ENCODE data around the gene KIAA1671.

KIAA1671 gene

DNA sequence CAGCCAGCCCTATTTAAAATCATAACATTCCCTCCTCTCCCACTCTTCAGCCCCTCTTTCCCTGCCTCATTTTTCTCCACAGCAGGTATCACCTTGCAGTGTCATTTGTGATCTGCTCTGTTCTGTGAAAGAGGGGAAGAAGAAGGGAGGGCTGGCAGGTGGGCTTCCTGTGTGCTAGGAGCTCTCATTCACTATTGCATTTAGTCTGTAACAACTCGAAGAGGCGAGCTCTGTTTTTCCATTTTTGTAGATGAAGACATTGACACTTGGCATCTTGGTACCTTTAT, 195.1 kb downstream of the KIAA1671 start:
- H3K9me3 ChIP-seq (ENCODE audit: control insufficient read depth, insufficient read depth, low read length), result no peaks in the 10 kb centered on the region
- H3K9ac ChIP-seq (ENCODE audit: low read depth, low read length), result no peak overlapping the region
- H3K4me1 ChIP-seq (ENCODE audit: insufficient read depth, low read length), result peaks cover 10% of the 10 kb centered on the region
- no peaks in the 10 kb centered on the region for H3K36me3 ChIP-seq (ENCODE audit: insufficient read depth, low read length)

DNA sequence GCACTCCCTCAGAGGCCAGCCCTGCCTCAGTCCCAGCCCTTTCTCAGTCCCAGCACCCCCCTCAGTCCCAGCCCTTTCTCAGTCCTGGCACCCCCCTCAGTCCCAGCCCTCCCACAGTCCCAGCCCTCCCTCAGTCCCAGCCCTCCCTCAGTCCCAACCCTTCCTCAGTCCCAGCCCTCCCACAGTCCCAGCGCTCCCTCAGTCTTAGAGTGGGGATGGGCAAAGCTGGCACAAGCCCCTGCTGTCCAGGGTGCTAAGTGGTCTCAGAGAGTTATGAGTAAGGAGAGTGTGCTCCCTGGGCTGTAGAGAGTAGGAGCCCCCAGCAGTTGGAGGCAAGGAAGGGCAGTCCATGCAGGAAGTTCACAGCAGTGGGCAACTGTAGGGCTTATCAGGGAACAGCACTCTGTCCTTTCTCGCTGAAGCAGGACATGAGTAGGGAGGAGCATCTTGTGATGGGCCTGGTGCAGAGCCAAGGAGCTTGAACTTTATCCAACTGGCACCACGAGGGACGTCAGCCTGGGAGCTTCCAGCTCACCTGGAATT, 195.7 kb downstream of the KIAA1671 start:
- H3K9ac ChIP-seq (ENCODE audit: low read depth, low read length), result no peak overlapping the region
- H3K4me1 ChIP-seq (ENCODE audit: insufficient read depth, low read length), result peaks cover 10% of the 10 kb centered on the region
- H3K9me3 ChIP-seq (ENCODE audit: control insufficient read depth, insufficient read depth, low read length), result no peaks in the 10 kb centered on the region
- H3K36me3 ChIP-seq (ENCODE audit: insufficient read depth, low read length), result no peaks in the 10 kb centered on the region

DNA sequence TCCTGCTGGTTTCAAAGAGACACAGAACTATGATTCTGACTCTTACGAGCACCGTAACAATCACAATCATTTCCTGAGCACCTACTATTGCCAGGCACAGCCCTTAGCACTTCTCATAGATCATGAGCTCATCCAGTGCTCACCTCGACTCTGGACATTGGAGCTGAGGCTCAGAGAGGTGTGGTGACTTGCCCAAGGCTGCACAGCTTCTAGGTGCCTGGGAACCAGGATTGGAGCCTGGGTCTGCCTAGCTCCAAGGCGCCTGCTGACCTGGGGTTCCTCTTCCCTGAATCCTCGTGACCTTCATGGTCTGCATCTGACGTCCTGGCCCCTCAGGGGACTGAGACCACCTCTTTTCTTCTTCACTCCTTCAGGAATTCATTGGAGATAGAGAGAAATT, 196.5 kb downstream of the KIAA1671 start:
- Histone ChIP-seq H3K9ac (ENCODE audit: low read depth, low read length) (no peak overlapping the region), H3K9me3 (ENCODE audit: control insufficient read depth, insufficient read depth, low read length) (no peaks in the 10 kb centered on the region), H3K36me3 (ENCODE audit: insufficient read depth, low read length) (no peaks in the 10 kb centered on the region), H3K4me1 (ENCODE audit: insufficient read depth, low read length) (peaks cover 10% of the 10 kb centered on the region)

DNA sequence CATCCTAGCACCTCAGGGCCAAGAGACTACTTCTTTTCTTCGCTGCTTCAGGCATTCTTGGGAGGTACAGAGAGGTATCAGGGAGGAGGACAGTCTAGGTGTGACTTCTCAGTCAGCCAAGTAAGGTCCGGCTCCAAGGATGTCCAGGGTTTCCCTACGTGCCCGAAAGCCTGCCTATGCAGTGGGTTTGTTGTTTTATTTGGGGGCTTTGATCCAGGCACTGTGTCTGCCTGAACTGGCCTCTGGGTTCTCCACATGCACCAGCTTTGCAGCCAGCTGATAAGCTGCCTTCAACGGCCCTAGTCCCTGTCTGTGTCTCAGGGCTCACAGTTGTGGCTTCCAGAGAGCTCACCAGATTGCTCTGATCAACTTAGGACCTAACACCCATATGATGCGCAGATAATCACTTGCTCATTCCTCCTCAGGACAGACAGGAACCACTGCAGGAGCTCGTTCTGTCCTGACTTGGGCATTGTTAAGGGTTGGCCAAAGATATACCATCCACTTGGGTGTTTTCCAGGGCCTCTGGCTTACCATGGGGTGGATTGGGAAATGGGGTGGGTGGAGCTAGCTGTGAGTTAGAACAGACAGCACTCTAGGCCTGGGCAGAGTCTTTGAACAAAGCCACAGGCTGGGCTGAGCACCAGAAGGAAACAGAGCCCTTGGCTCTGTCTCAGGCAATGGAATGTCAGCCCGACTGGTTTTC, 201.6 kb downstream of the KIAA1671 start:
- H3K9ac ChIP-seq (ENCODE audit: low read depth, low read length), result no peak overlapping the region
- H3K9me3 ChIP-seq (ENCODE audit: control insufficient read depth, insufficient read depth, low read length), result no peaks in the 10 kb centered on the region
- H3K4me1 ChIP-seq (ENCODE audit: insufficient read depth, low read length), result peaks cover 7% of the 10 kb centered on the region; the same call in 1 of the 2 replicates
- H3K36me3 ChIP-seq (ENCODE audit: insufficient read depth, low read length), result no peaks in the 10 kb centered on the region

DNA sequence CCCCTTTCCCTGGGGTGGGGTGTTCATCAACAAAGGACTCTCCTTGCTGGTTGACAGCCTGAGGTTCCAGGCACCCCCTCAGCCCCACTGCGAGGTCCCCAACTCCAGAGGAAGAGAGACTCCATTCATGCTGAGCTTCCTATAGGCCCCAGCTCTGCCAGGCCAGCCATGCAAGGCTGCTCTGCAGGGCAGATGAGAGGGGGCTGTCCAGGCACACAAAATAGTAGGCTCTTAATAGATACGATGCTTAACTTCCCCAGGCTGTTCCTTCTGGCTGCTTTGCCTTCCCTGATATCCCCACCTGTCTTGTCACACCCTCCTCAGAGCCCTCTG, 202.1 kb downstream of the KIAA1671 start:
- H3K9ac ChIP-seq (ENCODE audit: low read depth, low read length), result no peak overlapping the region
- no peaks in the 10 kb centered on the region for H3K36me3 ChIP-seq (ENCODE audit: insufficient read depth, low read length)
- H3K4me1 ChIP-seq (ENCODE audit: insufficient read depth, low read length), result peaks cover 7% of the 10 kb centered on the region; the same call in 1 of the 2 replicates
- no peaks in the 10 kb centered on the region for H3K9me3 ChIP-seq (ENCODE audit: control insufficient read depth, insufficient read depth, low read length)

DNA sequence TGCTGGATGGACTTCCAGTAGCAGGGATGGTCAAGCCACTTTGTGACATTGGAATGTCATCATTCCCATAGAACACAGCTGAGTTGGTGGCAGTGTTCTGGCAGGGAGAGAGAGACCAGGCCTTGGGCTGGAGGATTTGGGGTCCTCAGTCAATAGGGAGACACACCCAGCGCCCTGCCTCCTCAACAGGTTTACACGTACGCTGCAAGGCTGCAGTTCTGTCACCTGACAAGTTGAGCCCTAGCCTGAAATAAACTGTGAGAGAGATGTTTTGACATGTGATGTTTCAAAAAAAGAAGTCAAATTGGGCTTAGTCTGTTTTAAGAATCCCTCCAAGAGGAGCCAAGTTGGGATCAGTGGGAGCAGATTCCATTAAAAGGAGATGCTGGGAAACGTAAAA, 204.2 kb downstream of the KIAA1671 start:
- Histone ChIP-seq H3K36me3 (ENCODE audit: insufficient read depth, low read length) (no peaks in the 10 kb centered on the region), H3K4me1 (ENCODE audit: insufficient read depth, low read length) (peaks cover 7% of the 10 kb centered on the region; the same call in 1 of the 2 replicates), H3K9me3 (ENCODE audit: control insufficient read depth, insufficient read depth, low read length) (no peaks in the 10 kb centered on the region), H3K9ac (ENCODE audit: low read depth, low read length) (no peak overlapping the region)

DNA sequence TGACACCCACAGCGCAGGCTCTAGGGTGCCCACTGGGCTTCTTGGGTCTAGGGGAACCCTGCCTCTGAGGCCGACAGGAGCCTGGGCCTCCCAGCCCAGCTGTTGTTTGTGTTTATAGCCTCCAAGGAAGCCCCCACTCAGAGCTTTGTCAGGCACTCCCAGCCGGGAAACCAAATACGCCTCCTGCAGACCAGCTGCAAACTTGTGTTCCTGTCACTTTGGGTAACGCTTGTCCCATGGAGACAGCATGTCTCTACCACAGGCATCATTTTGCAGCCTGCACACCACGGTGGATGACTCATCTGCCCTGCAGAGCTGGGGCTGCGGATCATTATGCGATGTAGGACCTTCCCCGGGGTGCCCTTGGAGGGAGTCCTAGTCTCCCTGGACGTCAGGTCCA, 206.5 kb downstream of the KIAA1671 start:
- Histone ChIP-seq H3K36me3 (ENCODE audit: insufficient read depth, low read length) (no peaks in the 10 kb centered on the region), H3K9me3 (ENCODE audit: control insufficient read depth, insufficient read depth, low read length) (no peaks in the 10 kb centered on the region), H3K4me1 (ENCODE audit: insufficient read depth, low read length) (peaks cover 6% of the 10 kb centered on the region; the same call in 1 of the 2 replicates), H3K9ac (ENCODE audit: low read depth, low read length) (no peak overlapping the region)

DNA sequence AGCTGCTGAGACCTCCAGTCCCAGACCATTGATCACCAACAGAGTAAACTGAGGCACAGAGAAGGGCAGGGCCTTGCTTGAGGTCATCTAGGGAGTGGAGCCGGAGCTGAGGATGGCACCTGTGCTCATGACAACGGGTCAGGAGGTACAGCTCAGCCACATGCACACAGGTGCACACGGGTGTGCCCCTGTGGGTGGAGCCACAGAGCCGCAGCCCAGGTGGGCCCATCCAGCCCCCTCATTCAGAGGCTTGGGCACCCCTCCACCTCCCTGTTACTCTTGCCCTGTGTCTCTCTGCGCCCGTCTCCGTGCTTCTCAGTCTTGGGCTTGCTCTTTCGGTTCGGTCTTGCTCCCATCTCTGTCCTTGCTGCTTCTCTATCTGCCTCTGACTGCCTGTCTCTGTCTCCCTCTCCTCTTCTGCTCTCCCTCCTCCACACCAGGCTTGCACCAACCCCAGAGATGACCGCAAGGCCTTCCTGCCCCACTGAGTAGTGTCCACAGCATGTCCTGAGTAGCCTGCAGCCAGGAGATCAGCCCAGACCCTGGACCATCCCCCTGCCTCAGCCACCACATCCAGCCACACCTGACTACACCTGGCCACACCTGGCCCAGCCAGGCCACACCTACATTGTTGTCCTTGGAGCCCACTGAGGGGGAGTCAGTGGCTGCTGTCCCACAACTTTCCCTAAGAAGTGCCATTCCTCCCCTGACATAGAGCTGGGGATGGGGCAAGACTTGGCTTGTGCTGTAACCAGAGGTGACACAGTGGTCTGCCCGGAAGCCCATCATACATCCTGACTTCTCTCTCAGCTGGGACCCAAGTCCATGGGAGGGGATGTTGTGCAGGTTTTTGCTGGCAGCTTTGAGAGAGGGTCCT, 207.8 kb downstream of the KIAA1671 start:
- no peaks in the 10 kb centered on the region for H3K36me3 ChIP-seq (ENCODE audit: insufficient read depth, low read length)
- H3K4me1 ChIP-seq (ENCODE audit: insufficient read depth, low read length), result no peaks in the 10 kb centered on the region
- no peaks in the 10 kb centered on the region for H3K9me3 ChIP-seq (ENCODE audit: control insufficient read depth, insufficient read depth, low read length)
- no peak overlapping the region for H3K9ac ChIP-seq (ENCODE audit: low read depth, low read length)

DNA sequence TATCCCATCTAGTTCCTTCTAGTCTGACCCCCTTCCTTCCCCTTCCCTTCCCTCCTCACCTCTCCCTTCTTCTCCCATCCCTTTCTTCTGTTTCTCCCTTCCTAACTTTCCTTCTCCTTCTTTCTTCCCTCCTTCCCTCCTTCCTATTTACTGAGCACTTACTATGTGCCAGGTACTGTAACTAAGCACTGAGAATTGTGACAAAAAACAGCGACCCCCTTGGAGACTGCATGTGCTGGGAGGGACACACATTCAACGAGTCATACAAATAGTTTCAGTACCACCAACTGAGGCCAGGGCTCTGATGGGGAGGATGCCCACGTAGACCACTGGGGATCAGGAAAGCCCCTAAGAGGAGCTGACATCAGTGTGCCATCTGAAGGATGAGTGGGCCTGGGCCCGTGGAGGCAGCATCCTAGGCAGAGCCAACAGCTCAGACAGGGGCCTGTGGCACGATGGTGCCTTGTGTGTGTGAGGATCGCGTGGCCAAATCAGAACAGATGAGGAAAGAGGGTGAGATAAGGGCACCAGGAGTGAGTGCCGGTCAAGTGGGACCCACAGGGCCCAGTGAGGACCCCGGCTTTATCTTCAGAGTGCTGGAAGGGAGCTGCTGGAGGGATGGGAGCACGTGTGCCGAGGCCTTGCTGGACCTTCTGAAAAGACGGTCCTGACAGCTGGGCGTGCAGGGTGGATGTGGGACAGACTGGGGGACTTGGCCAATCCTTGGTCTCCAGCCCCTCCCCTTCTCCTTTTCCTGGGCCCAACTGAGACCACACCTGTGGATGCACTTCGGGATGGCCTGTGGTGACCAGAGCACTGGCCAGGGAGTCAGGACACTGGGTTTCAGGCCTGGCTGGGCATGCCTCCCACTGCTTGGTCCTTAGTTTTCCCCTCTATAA, 208.8 kb downstream of the KIAA1671 start:
- Histone ChIP-seq H3K4me1 (ENCODE audit: insufficient read depth, low read length) (no peaks in the 10 kb centered on the region), H3K9me3 (ENCODE audit: control insufficient read depth, insufficient read depth, low read length) (no peaks in the 10 kb centered on the region), H3K9ac (ENCODE audit: low read depth, low read length) (no peak overlapping the region), H3K36me3 (ENCODE audit: insufficient read depth, low read length) (no peaks in the 10 kb centered on the region)

DNA sequence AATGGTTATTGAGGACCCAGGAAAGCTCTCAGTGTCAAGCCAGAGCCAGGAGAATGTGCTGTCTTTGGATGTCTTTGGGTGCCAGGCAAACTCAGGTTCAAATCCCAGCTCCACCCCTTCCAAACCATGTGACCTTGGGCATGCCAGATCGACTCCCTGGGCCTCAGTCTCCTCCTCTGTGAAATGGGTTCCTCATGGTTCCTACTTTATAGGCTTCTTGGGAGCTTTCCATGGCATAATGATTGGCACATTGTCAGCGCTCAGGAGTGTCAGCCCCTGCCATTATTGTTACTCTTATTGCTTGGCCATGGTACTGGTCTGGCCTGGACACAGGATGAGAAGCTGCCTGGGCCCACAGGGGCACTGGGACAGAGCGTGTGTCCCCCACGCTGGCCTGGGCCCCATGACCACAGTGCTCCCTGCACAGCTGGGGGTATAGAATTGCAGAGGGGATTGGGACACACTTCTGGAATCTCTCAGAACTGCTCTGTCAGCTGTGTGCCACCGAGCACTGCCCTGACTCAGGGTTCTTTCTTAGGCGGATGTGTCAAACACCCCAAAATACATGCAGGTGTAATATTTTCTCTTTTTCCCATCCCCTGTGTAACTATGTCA, 209.5 kb downstream of the KIAA1671 start:
- H3K9me3 ChIP-seq (ENCODE audit: control insufficient read depth, insufficient read depth, low read length), result no peaks in the 10 kb centered on the region
- no peaks in the 10 kb centered on the region for H3K4me1 ChIP-seq (ENCODE audit: insufficient read depth, low read length)
- H3K9ac ChIP-seq (ENCODE audit: low read depth, low read length), result no peak overlapping the region
- no peaks in the 10 kb centered on the region for H3K36me3 ChIP-seq (ENCODE audit: insufficient read depth, low read length)

DNA sequence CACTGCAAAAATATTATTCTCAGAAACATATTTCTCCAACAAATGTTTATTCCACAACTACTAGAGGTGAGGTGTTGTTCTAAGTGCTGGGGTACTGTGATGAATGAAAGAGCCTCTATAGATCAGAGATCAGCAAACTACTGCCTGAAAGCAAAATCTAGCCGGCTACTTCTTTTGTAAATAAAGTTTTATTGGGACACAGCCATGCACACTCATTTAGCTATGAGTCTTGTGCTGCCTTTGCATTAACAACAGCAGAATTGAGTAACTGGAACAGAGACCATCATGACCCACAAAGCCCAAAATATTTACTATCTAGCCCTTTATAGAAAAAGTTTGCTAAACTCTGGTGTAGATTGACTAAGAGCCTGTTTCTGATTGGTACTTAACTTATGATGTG, 210.0 kb downstream of the KIAA1671 start:
- Histone ChIP-seq H3K9me3 (ENCODE audit: control insufficient read depth, insufficient read depth, low read length) (no peaks in the 10 kb centered on the region), H3K4me1 (ENCODE audit: insufficient read depth, low read length) (no peaks in the 10 kb centered on the region), H3K9ac (ENCODE audit: low read depth, low read length) (no peak overlapping the region), H3K36me3 (ENCODE audit: insufficient read depth, low read length) (no peaks in the 10 kb centered on the region)

DNA sequence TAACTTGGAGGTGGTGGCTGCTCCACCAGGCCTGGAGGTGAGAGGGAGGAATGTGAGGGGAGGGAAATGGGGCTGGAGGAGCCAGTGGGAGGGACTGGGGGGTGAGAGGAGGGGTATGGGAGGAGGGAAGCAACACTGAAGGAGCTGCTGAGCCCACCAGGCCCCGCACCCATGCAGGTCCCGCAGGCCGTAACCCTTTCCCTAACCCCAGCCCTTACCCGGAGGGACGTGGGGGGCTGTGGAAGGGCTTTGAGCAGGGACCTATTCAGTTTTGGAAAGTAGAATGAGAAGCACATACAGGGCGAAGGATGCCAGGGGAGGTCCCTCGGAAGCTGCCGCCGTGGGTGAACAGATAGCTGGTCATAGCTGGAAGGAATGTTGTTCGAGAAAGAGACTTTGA, 213.3 kb downstream of the KIAA1671 start:
- H3K9me3 ChIP-seq (ENCODE audit: control insufficient read depth, insufficient read depth, low read length), result no peaks in the 10 kb centered on the region
- no peaks in the 10 kb centered on the region for H3K36me3 ChIP-seq (ENCODE audit: insufficient read depth, low read length)
- H3K4me1 ChIP-seq (ENCODE audit: insufficient read depth, low read length), result no peaks in the 10 kb centered on the region
- H3K9ac ChIP-seq (ENCODE audit: low read depth, low read length), result no peak overlapping the region

DNA sequence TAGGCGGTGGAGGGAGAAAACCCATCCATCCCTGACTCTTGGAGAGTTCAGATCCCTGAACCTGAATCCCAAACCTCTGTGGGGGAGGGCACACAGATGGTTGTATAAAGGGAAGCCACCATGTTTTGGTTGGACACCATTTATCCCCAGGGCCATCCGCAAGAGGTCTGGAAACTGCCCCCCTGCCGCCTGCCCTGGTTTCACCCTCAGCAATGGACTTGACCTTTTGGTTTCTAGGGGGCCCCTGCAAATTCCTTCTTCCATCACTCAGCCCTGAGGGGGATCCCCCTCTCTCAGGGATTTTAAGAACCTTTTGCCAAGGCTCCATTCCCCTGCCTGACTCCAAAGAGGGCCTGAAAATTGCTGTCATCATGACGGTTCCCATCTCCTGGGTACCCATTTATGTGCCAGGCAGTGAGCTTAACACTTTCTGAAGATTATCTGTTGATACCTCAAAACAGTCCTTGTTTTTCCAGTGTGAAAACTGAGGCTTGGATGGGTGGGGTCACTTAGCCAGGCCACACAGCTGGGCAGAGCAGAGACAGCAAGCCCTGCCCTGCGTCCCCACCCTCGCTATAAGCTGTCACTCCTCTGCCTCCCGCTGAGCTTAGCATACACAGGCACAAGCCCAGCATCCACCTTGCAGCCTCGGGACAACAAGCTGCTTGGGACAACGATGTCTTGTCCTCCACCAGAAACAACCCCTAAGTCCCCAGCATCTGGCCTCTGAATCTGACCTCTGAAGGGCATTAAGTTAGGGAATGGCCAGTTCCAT, 213.9 kb downstream of the KIAA1671 start:
- Histone ChIP-seq H3K36me3 (ENCODE audit: insufficient read depth, low read length) (no peaks in the 10 kb centered on the region), H3K9ac (ENCODE audit: low read depth, low read length) (no peak overlapping the region), H3K9me3 (ENCODE audit: control insufficient read depth, insufficient read depth, low read length) (no peaks in the 10 kb centered on the region), H3K4me1 (ENCODE audit: insufficient read depth, low read length) (no peaks in the 10 kb centered on the region)
